GM21825 (cell line): Measurements from ENCODE around the gene CREB5.

Experiments used
- ATAC-seq: cut with Tn5 transposase; IDR thresholded peaks from one replicate; pipeline ENCODE4 v1.9.1; 2021; ENCODE audit warnings: mild to moderate bottlenecking, moderate library complexity; ENCODE audit not compliant: unreplicated experiment

CREB5 gene

DNA sequence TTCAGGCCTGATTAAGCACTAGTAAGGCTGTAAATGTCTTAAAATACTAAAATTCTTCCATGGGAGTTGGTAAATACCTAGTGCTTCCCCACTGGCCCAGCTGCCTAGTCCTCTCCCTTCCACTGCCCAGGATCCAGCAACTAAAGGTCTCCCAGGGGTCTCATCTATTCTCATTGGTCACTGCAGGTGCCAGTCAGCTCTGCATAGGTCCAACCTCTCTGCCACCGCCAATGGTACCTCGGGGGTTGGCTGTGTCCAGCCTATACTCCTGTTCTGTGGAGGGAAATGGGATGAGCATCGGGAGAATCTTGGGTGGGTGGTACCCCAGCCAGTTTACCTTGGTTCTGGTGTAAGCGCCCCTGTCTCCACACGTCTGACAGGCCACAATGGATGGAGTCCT lies 6.1 kb upstream of the CREB5 start:
- no peak for ATAC-seq

DNA sequence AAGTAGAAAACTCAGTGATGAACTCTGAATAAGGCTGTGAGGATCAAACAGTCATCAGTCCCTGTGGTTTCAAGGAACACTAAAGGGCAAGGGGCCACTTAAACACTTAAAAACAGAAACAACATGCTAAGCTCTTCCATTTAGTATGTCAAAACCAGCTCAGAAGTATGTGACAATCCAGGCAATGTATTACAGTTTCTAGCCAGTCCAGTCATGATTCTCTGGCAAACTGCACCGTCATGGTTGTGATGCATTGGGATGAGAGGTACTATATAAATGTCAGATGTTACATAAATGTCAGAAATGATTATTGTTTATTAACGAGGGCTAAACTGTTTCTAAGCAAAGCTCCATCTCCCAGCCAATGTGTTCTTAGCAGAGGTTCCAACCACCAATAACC lies 4.7 kb upstream of the CREB5 start:
- no peak for ATAC-seq

DNA sequence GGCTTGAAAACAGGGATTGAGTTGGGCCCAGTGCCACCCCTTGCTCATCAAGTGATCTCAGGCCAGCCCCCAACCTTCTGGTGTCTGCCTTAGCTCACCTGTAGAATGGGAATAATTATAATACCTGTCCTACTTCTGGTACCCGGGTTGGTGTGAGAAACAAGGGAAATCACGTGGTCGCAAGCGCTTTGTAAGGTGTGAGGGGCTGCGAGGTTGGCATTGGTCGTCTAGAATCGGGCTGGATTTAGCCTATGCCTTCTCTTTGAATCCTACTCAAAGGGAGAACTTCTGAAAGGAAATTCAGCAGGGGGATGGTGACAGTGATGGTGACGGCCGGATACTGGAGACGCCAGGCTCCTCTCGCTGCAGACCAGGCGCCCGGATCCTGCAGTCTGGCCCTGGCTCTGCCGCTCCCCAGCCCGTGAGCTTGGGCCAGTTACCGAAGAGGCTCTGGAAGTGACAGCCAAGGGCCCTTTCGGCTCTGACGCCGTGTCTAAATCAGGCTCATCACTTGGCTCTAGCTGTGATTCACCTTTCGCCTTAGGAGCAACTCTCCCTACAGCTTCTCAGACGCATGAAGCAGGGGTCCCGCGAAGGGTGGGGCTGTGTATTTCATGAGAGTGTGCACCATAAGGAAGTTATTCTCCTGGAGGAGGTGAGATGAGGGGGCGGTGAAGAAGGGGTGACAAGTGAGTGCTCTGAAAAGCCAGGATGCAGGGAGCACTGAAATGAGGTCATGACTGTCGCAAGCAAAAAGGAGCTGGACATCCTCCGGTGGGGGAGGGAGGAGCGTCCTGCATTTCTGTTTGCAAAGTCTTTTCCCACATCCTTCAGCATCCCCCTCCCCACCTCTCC lies 4.0 kb upstream of the CREB5 start:
- no peak for ATAC-seq

DNA sequence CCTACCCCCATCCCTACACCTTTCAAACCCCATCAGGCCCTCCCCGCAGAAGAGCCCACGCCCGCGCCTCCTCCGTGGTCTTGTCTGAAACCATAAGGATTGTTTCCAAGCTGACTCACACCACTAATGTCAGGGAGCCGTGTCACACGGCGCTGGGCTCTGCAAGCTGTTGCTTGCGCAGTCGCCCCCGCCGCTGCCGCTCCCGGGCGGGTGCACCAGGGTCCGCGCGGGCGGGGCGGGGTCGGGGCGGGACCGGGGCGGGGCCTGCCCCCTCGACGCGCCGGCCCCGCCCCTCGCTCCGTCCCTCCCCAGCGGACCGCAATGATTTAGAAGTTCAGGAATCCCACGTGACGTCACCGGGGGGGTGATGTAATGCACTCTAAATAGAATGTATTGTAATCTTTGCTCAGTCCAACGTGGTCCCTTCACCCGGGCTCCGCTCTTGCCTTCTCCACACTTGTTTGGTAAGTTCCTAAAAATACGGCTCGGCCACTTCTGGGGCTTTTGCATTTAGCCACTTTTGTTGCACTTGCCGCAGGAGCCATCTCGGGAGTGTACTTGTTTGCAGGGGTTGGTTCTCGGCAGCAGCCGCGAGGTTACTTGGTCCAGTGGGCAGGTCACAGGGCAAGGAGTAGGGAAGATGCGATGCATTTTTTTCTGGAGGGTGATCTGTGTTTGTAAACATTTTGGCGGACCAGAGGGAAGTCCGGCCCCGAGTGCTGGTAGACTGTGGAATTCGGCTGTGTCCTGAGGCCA lies 3.2 kb upstream of the CREB5 start:
- no peak for ATAC-seq

DNA sequence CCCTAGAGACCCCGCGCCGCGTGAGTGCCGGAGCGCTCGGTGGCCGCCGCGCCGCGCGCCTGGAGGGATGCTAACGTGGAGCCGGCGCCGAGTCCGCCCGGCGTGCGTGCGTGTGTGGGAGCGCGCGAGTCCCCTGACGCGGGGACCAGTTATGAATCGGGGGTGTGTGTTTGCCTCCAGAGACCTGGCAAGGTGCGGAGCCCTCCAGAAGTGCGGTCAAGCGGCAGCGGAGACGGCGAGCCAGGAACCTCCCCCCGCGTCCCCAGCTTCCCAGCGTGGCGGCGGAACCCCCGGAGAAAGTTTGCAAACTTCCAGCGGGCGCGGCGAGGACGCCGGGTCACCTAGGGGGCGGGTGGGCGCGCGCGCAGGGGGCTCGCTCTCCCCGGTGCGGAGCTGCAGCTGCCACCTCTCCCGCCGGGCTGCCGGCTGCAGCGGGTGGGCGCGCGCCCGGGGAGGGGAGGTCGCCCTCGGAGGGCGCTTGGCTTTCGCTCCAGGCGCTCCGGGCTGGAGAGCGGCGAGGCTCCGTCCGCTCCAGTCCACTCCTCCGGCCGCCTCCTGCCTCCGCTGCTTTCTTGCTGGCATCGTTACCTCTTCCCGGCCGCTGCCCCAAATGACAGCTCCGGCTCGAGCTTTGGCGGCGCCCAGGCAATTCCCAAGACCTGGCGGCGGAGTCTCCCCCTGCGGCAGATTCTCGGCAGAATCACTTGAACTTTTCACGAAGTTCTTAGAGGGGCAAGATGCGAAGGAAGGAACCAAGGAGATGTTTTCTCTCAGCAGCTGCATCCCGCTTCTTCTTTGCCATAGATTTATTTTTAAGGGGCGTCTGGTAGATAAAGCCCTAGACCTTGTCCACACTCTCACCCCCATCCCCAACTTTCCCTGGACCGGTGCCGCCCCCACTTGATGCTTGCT lies 2.3 kb upstream of the CREB5 start:
- no peak for ATAC-seq

DNA sequence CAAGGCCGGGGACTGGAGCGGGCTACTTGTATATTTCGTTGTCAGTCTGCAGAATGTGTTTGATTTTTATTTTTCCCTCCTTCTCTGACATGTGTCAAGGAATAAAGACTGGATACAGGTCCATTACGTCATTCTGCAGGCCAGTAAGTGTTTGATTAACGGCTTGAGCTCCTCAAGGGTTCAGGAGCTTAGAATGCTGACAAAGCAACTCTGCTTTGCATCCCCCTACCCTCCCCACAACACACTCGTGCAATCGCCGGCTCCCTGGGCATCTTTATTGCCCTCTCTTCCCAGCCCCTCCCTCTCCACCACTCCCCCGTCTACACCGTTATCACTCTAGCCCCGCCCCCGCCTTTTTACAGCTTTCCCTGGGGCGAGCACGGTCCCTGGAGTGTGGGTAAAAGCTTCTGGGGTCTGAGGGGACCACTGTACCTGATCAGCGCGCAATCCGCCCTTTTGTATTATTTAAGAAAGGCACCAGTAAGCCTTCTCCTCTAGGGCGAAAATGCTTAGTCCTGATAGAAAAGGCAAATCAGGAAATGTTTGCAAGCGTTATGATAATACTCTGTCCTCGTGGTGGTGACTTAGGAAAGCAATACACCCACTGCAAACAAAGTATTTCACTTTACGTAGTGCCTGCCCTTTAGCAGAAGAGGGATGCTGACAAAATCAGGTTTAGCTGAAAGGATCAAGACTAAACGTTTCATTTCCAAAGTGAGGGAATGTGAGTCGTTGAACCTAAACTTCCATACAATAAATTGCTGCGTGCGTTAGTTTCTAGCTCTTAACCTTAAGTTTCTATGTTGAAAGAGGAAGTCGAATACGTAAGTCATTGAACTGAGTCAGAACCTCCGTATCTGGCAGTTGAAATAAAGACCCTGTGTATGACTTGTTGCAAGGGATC lies 1.4 kb upstream of the CREB5 start:
- ATAC-seq = no peak

DNA sequence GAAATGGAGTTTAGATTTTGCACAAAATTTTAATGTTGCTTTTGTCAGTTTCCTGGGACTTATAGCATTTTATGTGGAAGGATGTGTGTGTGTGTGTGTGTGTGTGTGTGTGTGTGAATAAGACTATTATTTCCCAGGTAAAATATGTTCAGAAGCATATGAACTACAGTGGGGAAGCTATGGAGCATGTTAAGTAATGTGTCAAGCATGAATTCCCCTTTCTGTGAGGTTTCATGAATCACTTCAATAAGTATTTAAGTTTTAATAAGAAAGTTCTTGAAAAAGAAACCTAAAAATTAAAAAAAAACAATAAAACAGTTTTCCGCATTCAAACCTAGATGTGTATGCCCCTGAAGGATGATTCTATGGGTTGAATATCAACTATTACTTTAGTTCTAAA lies 693 bp downstream of the CREB5 start:
- no peak for ATAC-seq

DNA sequence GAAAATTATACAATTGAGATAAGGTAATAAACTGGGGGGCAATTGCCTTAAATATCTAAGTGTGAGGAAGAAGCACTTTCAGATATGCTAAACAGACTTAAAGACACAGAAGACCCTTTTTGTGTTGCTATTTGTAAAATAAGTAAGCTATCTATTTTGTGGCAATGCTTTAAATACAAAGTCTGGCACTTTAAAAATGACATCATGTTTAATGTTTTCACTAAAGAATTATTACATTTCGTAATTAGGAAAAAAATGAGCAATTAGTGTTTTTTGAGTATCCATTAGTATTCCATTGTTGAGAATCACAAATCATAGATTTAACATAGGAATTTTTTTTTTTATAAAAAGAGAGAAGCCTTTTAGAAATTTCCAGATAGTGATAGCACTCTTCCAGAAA lies 2.1 kb downstream of the CREB5 start:
- ATAC-seq = no peak

DNA sequence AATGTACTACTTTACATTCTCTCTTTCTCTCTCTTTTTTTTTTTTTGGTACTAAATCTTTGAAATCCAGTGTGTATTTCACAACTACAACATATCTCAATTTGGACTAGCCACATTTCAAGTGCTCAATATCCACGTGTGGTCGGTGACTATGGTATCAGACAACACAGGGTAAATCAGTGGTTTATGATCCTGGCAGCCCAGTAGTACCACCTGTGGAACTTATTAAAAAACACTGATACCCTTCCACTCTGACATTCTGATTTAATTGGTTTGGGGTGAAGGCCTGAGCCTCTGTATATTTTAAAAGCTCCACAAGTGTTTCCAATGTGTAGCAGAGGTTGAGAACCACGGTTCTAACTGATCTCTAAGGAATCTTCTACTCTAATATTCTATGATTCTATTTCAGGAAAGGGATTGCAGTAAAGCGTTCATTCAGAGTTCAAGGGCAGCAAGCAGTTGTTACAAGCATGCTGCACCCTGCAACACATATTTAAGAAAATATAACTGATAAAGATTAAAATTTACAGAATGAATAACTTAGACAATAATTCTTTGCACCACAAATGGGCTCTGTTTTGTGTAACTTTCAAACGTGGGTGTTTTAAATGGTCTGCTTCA lies 5.1 kb downstream of the CREB5 start:
- ATAC-seq = no peak

DNA sequence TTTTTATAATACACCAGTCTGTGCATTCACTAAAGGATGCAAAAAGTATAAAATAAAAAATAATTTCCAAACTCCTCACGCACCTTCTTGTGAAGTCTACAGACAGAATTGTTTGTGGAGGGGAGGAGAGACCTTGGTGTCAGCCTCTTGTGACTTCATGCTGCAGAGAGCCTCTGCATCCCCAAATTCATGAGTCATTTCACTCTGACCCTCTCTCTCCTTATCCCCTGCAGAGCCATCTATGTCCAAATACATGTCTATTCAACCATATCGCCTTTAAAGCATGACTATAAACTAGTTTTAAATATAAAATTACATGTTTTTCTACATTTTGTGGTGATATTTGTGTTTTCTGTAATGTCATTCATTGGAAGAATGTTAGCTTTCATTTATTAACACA lies 6.0 kb downstream of the CREB5 start:
- ATAC-seq = no peak

DNA sequence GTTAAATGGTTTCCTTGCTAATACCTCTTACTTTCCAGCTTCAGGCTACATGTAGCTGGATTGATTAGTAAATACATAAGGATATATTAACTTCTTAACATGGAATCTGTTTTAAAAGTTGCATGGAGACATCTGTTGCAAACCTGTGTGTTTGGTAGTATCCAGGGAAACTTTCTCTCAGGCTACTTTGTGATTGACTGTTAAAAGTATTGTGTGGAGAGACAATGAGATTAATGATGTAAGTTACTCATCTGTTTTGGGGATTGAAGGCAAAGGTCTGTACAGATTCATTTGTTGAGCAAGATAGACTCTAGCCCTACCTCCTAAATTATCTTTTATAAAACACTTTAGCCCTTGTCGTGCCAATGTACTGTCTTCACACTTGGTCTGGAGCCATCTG lies 6.6 kb downstream of the CREB5 start:
- no peak for ATAC-seq

DNA sequence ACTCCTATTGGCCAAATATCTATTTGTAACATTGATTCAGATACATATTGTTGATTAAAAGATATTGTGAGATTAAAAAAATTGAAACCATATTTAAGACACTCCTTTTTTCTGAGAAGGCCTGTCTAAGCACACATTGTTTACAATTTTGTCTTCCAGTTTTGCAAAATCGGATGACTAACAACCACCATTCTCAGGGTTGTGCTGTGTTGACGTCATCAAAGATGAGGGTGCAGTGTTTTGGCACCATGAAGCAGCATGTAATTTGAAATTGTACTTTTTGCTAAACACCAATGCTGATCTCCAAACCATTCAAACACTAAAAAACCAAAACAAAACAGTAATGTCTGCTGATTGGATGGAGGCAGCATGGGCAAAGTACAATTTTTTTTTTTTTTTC lies 7.4 kb downstream of the CREB5 start:
- ATAC-seq = no peak

DNA sequence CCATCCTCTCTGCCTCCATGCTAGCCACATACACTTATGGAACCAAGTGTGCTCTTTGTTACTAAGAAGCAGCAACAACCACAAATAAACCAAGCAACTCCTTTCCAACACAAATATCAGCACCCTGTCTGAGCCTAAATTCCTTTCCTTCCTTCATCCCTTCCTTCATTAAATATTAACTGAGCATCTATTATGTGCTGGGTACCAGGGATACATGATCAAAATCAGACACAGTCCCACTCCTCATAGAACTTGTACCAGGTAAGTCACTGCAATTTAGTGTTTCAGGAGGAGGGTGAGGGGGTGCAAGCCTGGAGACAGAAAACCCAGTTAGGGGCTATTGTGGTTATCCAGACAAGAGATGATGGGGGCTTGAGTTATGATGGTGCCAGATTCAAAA lies 10.8 kb downstream of the CREB5 start:
- no peak for ATAC-seq

DNA sequence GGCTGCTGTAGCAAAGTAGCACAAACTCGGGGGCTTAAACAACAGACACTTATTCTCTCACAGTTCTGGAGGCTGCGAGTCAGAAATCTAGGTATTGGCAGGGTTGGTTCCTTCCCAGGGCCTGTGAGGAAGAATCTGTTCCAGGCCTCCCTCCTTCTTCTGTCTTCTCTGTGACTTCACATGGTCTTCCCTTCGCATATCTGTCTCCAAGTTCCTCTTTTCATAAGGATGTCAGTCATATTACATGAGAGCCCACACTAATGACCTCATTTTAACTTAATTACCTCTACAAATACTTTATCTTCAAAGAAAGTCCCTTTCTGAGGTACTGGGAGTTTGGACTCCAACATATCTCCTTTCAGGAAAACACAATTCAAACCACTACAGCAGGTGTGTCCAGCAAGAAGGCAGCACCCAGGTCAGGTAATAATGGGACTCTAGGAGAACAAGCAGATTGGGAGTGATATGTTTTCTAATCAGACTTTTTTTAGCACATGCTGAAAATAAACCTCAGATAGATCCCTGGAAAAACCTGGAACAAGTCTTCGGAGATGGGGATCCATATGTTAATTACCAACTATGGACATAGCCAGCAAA lies 11.7 kb downstream of the CREB5 start:
- no peak for ATAC-seq

DNA sequence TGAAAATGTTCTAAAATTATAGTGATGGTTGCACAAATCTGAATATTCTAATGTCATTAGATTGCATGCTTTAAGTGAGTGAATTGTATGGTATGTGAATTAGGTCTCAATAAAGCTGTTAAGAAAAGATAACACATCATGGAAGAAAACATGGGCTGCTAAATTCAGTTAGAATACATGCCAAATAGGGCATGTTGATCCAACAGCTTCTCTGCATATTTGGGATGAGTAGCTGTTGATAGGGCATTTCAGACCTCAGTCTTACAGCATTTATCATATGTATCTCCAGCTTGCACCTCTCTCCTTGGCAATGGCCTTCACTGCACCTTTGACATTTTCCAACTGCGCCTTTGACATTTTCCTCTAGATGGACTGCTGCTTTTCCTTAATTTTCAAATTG lies 13.2 kb downstream of the CREB5 start:
- no peak for ATAC-seq

DNA sequence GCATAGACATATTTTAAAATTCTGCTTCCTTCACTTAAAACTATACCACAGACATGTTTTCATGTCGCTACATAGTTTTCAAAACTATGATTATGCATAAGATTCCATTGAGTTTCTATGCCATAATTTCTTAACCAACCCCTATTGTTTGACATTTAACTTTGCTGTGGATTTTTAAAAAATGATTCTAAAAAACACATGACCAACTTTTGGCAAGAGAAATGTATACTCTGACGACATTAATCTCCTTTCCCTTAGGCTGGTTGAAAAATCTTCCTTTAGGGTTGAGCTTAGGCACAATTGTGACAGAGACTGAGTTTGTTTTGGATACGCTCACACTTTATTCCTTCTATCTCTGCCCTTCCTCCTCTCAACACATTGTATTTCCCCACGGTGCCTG lies 14.9 kb downstream of the CREB5 start:
- ATAC-seq = no peak

DNA sequence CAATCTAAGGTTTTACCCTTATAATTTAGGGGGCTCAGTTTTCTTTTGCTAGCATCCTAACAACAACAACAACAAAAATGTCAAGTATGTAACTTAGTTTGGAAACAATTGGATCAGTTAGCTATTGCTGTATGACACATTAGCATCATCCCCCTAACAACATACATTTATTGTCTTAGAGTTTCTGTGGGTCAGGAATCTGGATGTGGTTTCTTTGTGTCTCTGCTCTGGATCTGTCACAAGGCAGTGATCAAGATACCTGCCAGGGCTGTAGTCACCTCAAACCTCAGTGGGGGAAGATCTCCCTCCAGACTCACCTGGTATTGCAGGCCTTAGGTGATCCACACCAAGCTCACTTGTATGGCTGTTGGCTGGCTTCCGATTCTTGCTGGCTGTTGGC lies 18.3 kb downstream of the CREB5 start:
- no peak for ATAC-seq

DNA sequence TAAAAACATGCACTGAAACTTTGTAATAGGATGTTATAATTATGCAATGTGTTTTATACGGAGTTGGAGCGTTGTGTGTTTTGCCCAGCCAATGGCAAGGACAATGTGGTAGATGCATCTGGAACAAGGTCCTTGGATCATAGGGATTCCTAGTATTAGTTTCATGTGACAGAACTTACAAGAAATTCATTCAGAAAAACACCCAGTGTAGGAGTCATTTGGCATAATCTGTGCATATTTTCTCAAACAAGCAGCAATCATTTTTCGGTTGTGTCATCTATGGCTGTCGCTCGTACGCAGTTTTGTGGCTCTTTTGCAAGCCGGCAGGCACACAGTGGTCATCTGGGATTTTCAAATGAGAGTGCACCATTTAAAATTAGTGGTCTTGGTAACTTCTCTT lies 19.8 kb downstream of the CREB5 start:
- ATAC-seq = no peak

DNA sequence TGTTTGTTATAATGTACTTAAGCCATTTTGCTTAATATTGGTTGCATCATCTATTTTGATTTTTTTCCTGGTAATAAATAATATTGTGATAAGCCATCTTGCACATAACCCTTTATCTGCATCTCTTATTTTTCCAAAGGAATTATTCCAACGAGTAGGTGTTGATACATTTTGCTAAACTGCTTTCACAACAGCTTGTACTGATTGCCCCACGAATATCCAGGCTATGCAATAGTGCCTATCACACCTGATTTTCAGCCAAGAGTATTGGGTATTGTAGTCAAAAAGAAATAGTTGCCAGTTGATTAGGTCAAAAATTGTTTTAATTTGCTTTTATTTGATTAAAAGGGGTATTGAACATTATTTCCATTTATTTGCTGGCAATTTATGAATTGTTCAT lies 20.7 kb downstream of the CREB5 start:
- ATAC-seq = no peak
